Ovary (tissue), 3 donors: Measurements from ENCODE around the gene CSTPP1.

ENCODE experiments used
- CTCF ChIP-seq, 3 donors: fragments of 450-650 bp in 2 of 3; fragments of 200-600 bp in 1 of 3; IDR thresholded peaks; one replicate each; pipeline versions ENCODE4 v1.5.1 to v1.8.0; 2016 to 2022; ENCODE audit warnings: antibody characterized with exemption in 3 of 3, mild to moderate bottlenecking in 1 of 3
- EP300 ChIP-seq: sonication (generic); formaldehyde crosslinking; IDR thresholded peaks from one replicate; pipeline ENCODE4 v1.6.1; 2017; ENCODE audit warnings: antibody characterized with exemption
- POLR2A ChIP-seq: fragments of 450-650 bp; IDR thresholded peaks from one replicate; pipeline ENCODE4 v1.6.1; 2017; ENCODE audit warnings: antibody characterized with exemption, mild to moderate bottlenecking, moderate library complexity
- donor health status: DM: no; HTN: no; CAD: no.

DNA sequence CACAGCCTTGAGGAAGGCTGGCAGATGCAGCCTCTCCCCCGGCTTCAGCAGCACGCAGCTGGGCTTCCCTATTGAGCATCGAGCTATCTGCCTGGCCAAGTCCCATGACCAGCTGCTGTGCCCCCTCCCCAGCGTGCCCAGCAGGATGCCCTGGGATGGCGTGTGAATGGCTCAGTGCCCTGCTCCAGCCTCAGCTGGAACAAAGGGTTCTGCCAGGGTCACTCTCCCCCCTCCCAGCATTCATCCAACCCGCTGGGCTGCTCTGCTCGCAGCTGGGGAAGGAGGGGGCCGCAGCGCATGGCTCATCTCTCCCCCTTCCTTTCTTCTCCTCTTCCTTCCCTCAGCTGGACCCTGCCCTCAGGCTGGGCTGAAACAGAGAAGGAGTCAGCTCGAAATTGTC lies 32.7 kb upstream of the CSTPP1 start:
- TF ChIP-seq POLR2A = no peak
- no peak for TF ChIP-seq CTCF (IDR thresholded peaks at IDR 0.05)
- no peak for TF ChIP-seq EP300
